ENCODE data around the gene HHIPL1. TPM values are rescaled to one million over a fixed set of nuclear protein-coding genes. Genes with fewer than 3 reads are reported as not detected.

HHIPL1 gene
- total and polyA plus RNA-seq, 2 experiments from 2014 or later, result 0.83 to 1.4 TPM

GRCh38 chr14:99596772-99597171, 48.2 kb upstream of the HHIPL1 start:
- H3K4me2 ChIP-seq, result peak overlapping the region; percentile 60
- H3K27me3 ChIP-seq, result no peaks in the 10 kb centered on the region
- 80% methylated on average over 7 of the region's 7 CpGs for WGBS (ENCODE audit: low lambda C conversion rate, missing lambda C conversion rate)
- H4K20me1 ChIP-seq (ENCODE audit: insufficient read depth, poor library complexity, severe bottlenecking), result peaks cover 20% of the 10 kb centered on the region
- peaks cover 62% of the 10 kb centered on the region for H3K4me1 ChIP-seq (ENCODE audit: insufficient read depth)
- no peaks in the 10 kb centered on the region for H3K9me3 ChIP-seq (ENCODE audit: low read depth)
- no peak overlapping the region for H2AFZ ChIP-seq
- no peak overlapping the region for H3K4me3 ChIP-seq
- H3K27ac ChIP-seq, result peak overlapping the region; percentile 85
- H3K36me3 ChIP-seq (replicated peaks; ENCODE audit: insufficient read depth, low read depth), result no peaks in the 10 kb centered on the region
- H3K9me2 ChIP-seq (replicated peaks; ENCODE audit: insufficient read depth), result no peaks in the 10 kb centered on the region
- H3K79me2 ChIP-seq, result peaks cover 97% of the 10 kb centered on the region
- TF ChIP-seq EZH2 (IDR thresholded peaks at IDR 0.05; ENCODE audit: borderline replicate concordance), result no peak
- no peak for TF ChIP-seq CTCF (IDR thresholded peaks at IDR 0.05; ENCODE audit: poor library complexity)
- TF ChIP-seq EZH2phosphoT487 (IDR thresholded peaks at IDR 0.05; ENCODE audit: low read depth, severe bottlenecking, unreplicated experiment), result no peak
- peak; percentile 54 for DNase-seq (ENCODE audit: low spot score)

- H3K4me3 ChIP-seq, result no peak overlapping the region
- peak overlapping the region; percentile 85 for H3K27ac ChIP-seq
- peak overlapping the region; percentile 91 for H3K4me2 ChIP-seq
- WGBS (ENCODE audit: low lambda C conversion rate, missing lambda C conversion rate), result 83% methylated on average over 20 of the region's 20 CpGs
- no peak overlapping the region for H2AFZ ChIP-seq
- DNase-seq (ENCODE audit: low spot score), result no peak
- H4K20me1 ChIP-seq (ENCODE audit: insufficient read depth, poor library complexity, severe bottlenecking), result peaks cover 30% of the 10 kb centered on the region
- peaks cover 74% of the 10 kb centered on the region for H3K4me1 ChIP-seq (ENCODE audit: insufficient read depth)
- no peaks in the 10 kb centered on the region for H3K36me3 ChIP-seq (replicated peaks; ENCODE audit: insufficient read depth, low read depth)
- TF ChIP-seq CTCF (IDR thresholded peaks at IDR 0.05; ENCODE audit: poor library complexity) (no peak), EZH2 (IDR thresholded peaks at IDR 0.05; ENCODE audit: borderline replicate concordance) (no peak), EZH2phosphoT487 (IDR thresholded peaks at IDR 0.05; ENCODE audit: low read depth, severe bottlenecking, unreplicated experiment) (no peak)
- peaks cover 97% of the 10 kb centered on the region for H3K79me2 ChIP-seq
- H3K9me3 ChIP-seq (ENCODE audit: low read depth), result no peaks in the 10 kb centered on the region
- H3K27me3 ChIP-seq, result no peaks in the 10 kb centered on the region
- no peaks in the 10 kb centered on the region for H3K9me2 ChIP-seq (replicated peaks; ENCODE audit: insufficient read depth)
Measured at GRCh38 chr14:99597911-99598600, 46.9 kb upstream of the HHIPL1 start.

- Histone ChIP-seq H3K36me3 (replicated peaks; ENCODE audit: insufficient read depth, low read depth) (no peaks in the 10 kb centered on the region), H3K4me3 (no peak overlapping the region), H3K4me1 (ENCODE audit: insufficient read depth) (peaks cover 74% of the 10 kb centered on the region), H3K27me3 (no peaks in the 10 kb centered on the region), H2AFZ (no peak overlapping the region), H3K9me2 (replicated peaks; ENCODE audit: insufficient read depth) (no peaks in the 10 kb centered on the region), H3K9me3 (ENCODE audit: low read depth) (no peaks in the 10 kb centered on the region), H4K20me1 (ENCODE audit: insufficient read depth, poor library complexity, severe bottlenecking) (peaks cover 31% of the 10 kb centered on the region), H3K27ac (peak overlapping the region; percentile 85), H3K4me2 (peak overlapping the region; percentile 91), H3K79me2 (peaks cover 96% of the 10 kb centered on the region)
- WGBS (ENCODE audit: low lambda C conversion rate, missing lambda C conversion rate), result 71% methylated on average over 3 of the region's 3 CpGs
- DNase-seq (ENCODE audit: low spot score), result no peak
- TF ChIP-seq EZH2 (IDR thresholded peaks at IDR 0.05; ENCODE audit: borderline replicate concordance) (no peak), CTCF (IDR thresholded peaks at IDR 0.05; ENCODE audit: poor library complexity) (no peak), EZH2phosphoT487 (IDR thresholded peaks at IDR 0.05; ENCODE audit: low read depth, severe bottlenecking, unreplicated experiment) (no peak)
Measured at GRCh38 chr14:99598774-99599173, 46.2 kb upstream of the HHIPL1 start.
